Fibroblast of villous mesenchyme (primary cell): Measurements from ENCODE around the gene MAPKAPK3. TPM values are rescaled to one million over a fixed set of nuclear protein-coding genes. Genes with fewer than 3 reads are reported as not detected.

Source experiments
- DNase-seq: peaks from one replicate; pipeline ENCODE4 v3.0.0-alpha.2; 2010; ENCODE audit warnings: low read depth
- H3K4me3 ChIP-seq: 2 replicates; pipeline ENCODE4 v1.5.1; 2011; ENCODE audit warnings: low read depth, mild to moderate bottlenecking, low read length
- total RNA-seq: library from RNA; depleted of rRNA; stranded (reverse); fragments of >200 nt; gene quantifications from 2 replicates; pipeline ENCODE4 v1.2.3, GENCODE V29; 2012
- TF ChIP-seq, protein P1 (sequence below): IDR thresholded peaks from 2 replicates; pipeline ENCODE4 v1.5.1; 2012; ENCODE audit warnings: low read depth, mild to moderate bottlenecking, low read length; ENCODE audit not compliant: insufficient read depth

Gene MAPKAPK3
- total RNA-seq, result 19.0 and 26.7 TPM in 2 replicates

DNA sequence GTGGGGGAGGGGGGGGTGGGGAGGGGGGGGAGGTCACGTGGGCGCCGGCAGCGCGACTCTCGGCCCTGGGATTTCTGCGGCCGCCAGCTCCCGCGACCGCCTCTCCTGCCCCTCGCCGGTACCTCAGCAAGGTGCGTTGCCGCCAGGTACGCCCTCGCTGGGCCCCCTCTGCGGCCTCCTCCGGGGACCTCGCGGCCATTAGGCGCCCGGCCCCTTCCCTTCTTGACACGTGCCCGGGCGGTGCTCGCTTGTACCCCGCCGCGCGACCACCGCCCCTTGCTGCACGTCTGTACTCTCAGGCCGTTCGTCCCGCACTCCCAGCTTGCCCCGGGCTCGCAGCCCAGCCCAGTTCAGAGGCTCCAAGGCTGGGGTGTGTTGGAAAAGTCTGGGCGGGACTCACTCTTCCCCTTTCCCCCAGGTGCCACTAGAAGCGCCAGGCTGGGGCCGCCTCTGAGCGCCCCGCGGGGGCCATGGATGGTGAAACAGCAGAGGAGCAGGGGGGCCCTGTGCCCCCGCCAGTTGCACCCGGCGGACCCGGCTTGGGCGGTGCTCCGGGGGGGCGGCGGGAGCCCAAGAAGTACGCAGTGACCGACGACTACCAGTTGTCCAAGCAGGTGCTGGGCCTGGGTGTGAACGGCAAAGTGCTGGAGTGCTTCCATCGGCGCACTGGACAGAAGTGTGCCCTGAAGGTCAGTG is at the start of gene MAPKAPK3:
TSS of gene MAPKAPK3 (plus strand) at position 56 of the 696 bp plus-strand sequence. CDS start at position 471, 415 bp downstream.
- peak; percentile 11 for DNase-seq
- peak within 1 kb of the TSS; percentile 83 for H3K4me3 ChIP-seq
- TF ChIP-seq, protein P1, sequence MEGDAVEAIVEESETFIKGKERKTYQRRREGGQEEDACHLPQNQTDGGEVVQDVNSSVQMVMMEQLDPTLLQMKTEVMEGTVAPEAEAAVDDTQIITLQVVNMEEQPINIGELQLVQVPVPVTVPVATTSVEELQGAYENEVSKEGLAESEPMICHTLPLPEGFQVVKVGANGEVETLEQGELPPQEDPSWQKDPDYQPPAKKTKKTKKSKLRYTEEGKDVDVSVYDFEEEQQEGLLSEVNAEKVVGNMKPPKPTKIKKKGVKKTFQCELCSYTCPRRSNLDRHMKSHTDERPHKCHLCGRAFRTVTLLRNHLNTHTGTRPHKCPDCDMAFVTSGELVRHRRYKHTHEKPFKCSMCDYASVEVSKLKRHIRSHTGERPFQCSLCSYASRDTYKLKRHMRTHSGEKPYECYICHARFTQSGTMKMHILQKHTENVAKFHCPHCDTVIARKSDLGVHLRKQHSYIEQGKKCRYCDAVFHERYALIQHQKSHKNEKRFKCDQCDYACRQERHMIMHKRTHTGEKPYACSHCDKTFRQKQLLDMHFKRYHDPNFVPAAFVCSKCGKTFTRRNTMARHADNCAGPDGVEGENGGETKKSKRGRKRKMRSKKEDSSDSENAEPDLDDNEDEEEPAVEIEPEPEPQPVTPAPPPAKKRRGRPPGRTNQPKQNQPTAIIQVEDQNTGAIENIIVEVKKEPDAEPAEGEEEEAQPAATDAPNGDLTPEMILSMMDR, result no peak

DNA sequence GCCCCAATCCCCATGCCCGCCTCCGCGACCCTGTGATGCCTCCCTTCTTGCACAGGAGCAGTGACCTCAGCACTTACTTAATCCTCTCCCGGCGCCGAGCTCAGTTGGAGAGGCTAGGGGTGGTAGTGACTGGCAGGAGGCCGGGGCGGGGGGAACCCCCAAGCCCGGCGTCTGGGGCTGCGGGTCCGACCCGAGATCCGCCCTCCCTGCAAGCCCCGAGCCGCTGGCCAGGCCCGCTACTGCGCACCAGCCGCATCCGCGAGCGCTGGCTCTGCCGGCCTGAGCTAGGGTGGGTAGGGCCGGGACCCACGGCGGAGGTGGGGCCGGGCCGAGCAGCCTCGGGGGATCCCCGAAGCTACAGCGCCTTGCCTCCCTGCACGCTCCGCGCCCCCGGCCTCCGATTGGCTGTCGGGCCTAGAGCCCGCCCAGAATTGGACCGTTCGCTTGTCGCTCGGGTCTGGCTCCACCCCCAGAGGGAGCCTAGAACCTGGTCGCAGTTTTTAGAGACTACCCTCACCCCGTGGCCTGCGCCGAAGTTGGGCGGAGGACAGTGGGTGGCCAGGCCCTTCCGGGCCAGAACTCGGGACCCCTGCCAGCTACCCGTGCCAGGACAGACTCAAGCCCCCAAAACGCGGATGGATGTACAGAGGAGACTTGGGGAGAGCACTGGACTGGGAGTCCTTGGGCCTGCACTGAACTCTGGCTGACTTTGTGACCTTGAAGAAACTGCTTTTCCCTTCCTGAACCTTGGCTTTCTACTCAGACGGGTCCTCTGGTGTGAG is 49.4 kb upstream of the MAPKAPK3 start, which contains the start of gene C3orf18:
TSS of gene C3orf18 (minus strand) at position 362 of the 782 bp plus-strand sequence. CDS start 2,048 bp downstream, outside the sequence.
- peak; percentile 90 for DNase-seq
- TF ChIP-seq, protein P1, result no peak

DNA sequence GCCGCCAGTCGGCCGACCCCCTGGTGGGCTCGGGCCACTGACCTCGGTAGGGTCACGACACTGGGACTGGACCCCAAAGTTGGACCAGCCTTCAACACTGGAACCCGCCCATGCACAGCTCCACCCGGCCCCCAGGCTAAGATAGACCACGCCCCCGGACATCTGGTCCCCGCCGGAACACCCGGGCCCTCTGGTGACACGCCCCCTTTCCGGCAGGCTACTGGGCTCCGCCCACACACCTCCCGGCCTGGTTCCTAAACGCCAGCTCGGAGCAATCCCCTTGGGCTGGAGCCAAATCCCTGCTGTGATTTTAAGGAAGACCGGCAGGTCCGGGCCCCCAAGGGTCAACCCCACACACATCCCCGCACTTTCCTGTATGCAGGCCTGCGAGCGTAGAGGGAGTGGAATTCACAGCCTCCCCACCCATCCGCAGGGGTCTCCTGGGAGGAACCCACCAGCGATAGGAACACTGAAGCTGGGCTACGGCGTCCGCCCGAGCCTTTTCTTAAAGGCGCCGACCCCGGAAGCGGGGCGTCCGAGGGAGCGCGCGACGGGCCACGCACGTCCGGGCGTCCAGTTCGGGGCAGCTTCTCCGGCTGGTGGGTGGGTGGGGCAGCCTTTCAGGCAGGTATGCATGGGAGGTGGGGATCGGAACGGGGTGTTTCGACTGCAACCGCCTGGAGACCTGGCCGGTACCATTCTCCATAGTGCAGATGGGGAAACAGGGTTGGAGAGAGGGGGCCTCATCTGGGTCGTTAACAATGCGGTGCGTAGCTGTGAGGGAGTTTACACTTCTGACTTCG is 47.8 kb upstream of the MAPKAPK3 start, which contains the start of gene HEMK1:
TSS of gene HEMK1 (plus strand) at position 576 of the 803 bp plus-strand sequence. CDS start 1,583 bp downstream, outside the sequence.
- TF ChIP-seq, protein P1, result no peak
- DNase-seq, result peak; percentile 94
- peak within 1 kb of the TSS; percentile 99 for H3K4me3 ChIP-seq

More for the DNA sequence above, 49.4 kb upstream of the MAPKAPK3 start, which contains the start of gene C3orf18:
- H3K4me3 ChIP-seq, result peak within 1 kb of the TSS; percentile 61

DNA sequence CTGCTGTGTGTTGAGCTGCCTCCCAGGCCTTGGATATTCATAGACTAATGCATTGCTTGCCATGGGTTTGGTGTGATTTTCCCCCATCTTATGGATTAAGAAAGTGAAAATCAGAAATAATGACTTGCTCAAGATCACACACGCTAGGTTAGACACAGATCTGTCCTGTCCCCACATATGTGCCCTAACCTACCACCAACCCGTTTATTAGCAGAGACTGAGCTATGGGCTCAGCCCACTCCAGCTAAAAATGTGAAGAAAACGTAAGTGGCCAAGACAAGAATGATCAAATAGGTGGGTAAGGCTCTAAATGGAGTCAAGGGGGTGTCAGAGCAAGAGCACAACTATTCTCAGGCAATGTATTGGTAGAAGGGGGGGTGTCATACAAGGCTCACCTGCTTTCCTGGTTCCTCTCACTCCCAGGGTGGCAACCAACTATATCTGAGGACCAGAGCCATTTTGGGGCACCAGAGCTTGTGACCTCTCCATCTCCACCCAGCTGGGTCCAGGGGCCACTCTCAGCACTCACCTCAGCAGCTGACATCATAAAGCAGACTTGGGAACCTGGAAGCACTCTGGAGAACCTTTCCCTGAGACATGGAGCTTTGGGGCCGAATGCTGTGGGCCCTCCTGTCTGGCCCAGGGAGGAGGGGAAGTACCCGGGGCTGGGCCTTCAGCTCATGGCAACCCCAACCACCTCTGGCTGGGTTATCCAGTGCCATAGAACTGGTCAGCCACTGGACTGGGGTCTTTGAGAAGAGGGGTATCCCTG is 46.3 kb upstream of the MAPKAPK3 start:
- no peak for DNase-seq
- peak overlapping the region; percentile 99 for H3K4me3 ChIP-seq
- TF ChIP-seq, protein P1, result no peak

DNA sequence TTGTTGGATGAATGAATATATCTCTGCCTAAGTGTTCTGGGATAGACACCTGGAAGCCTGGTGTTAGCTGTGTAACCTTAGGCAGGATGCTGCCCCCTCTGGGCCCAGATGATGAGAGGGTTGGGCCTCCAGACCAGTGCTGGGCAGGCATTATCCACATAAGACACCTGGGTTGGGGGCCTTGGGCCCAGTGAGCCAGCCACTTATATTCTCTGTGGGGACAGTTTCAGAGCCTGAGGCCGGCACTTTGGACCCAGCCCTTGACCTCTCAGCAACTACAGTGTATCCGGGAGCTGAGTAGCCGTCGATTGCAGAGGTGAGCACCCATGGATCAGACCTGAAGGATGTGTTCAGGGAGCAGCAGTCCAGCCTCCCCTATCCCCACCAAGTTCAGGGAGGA is 45.5 kb upstream of the MAPKAPK3 start:
- no peak overlapping the region for H3K4me3 ChIP-seq
- TF ChIP-seq, protein P1, result no peak
- DNase-seq, result no peak
